ENCODE measurements around the gene POLR1A.

POLR1A gene

GRCh38 chr2:86021396-86022378, 84.0 kb downstream of the POLR1A start:
- no peak overlapping the region for H3K27ac Mint-ChIP-seq
- no peak overlapping the region for H3K4me3 Mint-ChIP-seq
- no peaks in the 10 kb centered on the region for H3K27me3 Mint-ChIP-seq (ENCODE audit: low read depth)

GRCh38 chr2:86020984-86021383, 84.7 kb downstream of the POLR1A start:
- Mint-ChIP-seq H3K27ac (no peak overlapping the region), H3K36me3 (ENCODE audit: low read depth) (peaks cover 18% of the 10 kb centered on the region), H3K9me3 (no peaks in the 10 kb centered on the region), H3K27me3 (ENCODE audit: low read depth) (no peaks in the 10 kb centered on the region), H3K4me3 (no peak overlapping the region), H3K4me1 (ENCODE audit: low read depth) (peaks cover 16% of the 10 kb centered on the region)

More at GRCh38 chr2:86021396-86022378, 84.0 kb downstream of the POLR1A start:
- Mint-ChIP-seq H3K9me3 (no peaks in the 10 kb centered on the region), H3K36me3 (ENCODE audit: low read depth) (peaks cover 25% of the 10 kb centered on the region), H3K4me1 (ENCODE audit: low read depth) (peaks cover 14% of the 10 kb centered on the region)

- Mint-ChIP-seq H3K4me3 (no peak overlapping the region), H3K4me1 (ENCODE audit: low read depth) (peaks cover 22% of the 10 kb centered on the region), H3K36me3 (ENCODE audit: low read depth) (peaks cover 16% of the 10 kb centered on the region), H3K27me3 (ENCODE audit: low read depth) (no peaks in the 10 kb centered on the region), H3K27ac (no peak overlapping the region), H3K9me3 (peaks cover 7% of the 10 kb centered on the region)
These were observed 86.6 kb downstream of the POLR1A start for GRCh38 chr2:86019121-86019520.

GRCh38 chr2:86017901-86018896, 87.5 kb downstream of the POLR1A start:
- peaks cover 16% of the 10 kb centered on the region for H3K9me3 Mint-ChIP-seq
- H3K36me3 Mint-ChIP-seq (ENCODE audit: low read depth) = peaks cover 18% of the 10 kb centered on the region
- no peak overlapping the region for H3K27ac Mint-ChIP-seq
- H3K4me3 Mint-ChIP-seq = no peak overlapping the region
- peaks cover 22% of the 10 kb centered on the region for H3K4me1 Mint-ChIP-seq (ENCODE audit: low read depth)
- H3K27me3 Mint-ChIP-seq (ENCODE audit: low read depth) = no peaks in the 10 kb centered on the region

GRCh38 chr2:86016581-86016980, 89.1 kb downstream of the POLR1A start:
- Mint-ChIP-seq H3K4me3 (peak overlapping the region; percentile 34), H3K4me1 (ENCODE audit: low read depth) (peaks cover 27% of the 10 kb centered on the region), H3K9me3 (peaks cover 23% of the 10 kb centered on the region), H3K27ac (peak overlapping the region; percentile 89), H3K36me3 (ENCODE audit: low read depth) (peaks cover 17% of the 10 kb centered on the region), H3K27me3 (ENCODE audit: low read depth) (no peaks in the 10 kb centered on the region)

GRCh38 chr2:86015699-86016098, 90.0 kb downstream of the POLR1A start:
- no peak overlapping the region for H3K4me3 Mint-ChIP-seq
- H3K27me3 Mint-ChIP-seq (ENCODE audit: low read depth) = no peaks in the 10 kb centered on the region
- peaks cover 17% of the 10 kb centered on the region for H3K36me3 Mint-ChIP-seq (ENCODE audit: low read depth)
- peaks cover 27% of the 10 kb centered on the region for H3K4me1 Mint-ChIP-seq (ENCODE audit: low read depth)
- H3K9me3 Mint-ChIP-seq = peaks cover 23% of the 10 kb centered on the region
- no peak overlapping the region for H3K27ac Mint-ChIP-seq

- Mint-ChIP-seq H3K27ac (no peak overlapping the region), H3K4me3 (no peak overlapping the region), H3K4me1 (ENCODE audit: low read depth) (peaks cover 27% of the 10 kb centered on the region), H3K27me3 (ENCODE audit: low read depth) (no peaks in the 10 kb centered on the region), H3K36me3 (ENCODE audit: low read depth) (peaks cover 17% of the 10 kb centered on the region), H3K9me3 (peaks cover 23% of the 10 kb centered on the region)
These were observed 90.7 kb downstream of the POLR1A start for GRCh38 chr2:86015006-86015405.

GRCh38 chr2:86014493-86014892, 91.2 kb downstream of the POLR1A start:
- Mint-ChIP-seq H3K4me3 (no peak overlapping the region), H3K4me1 (ENCODE audit: low read depth) (peaks cover 27% of the 10 kb centered on the region), H3K27me3 (ENCODE audit: low read depth) (no peaks in the 10 kb centered on the region), H3K36me3 (ENCODE audit: low read depth) (peaks cover 17% of the 10 kb centered on the region), H3K27ac (no peak overlapping the region), H3K9me3 (peaks cover 23% of the 10 kb centered on the region)

GRCh38 chr2:86012007-86012712, 93.5 kb downstream of the POLR1A start:
- Mint-ChIP-seq H3K4me1 (ENCODE audit: low read depth) (peaks cover 25% of the 10 kb centered on the region), H3K27ac (no peak overlapping the region), H3K4me3 (no peak overlapping the region), H3K27me3 (ENCODE audit: low read depth) (peaks cover 8% of the 10 kb centered on the region), H3K9me3 (peaks cover 33% of the 10 kb centered on the region), H3K36me3 (ENCODE audit: low read depth) (peaks cover 19% of the 10 kb centered on the region)

GRCh38 chr2:86011449-86011941, 94.2 kb downstream of the POLR1A start:
- Mint-ChIP-seq H3K4me1 (ENCODE audit: low read depth) (peaks cover 19% of the 10 kb centered on the region), H3K27me3 (ENCODE audit: low read depth) (peaks cover 15% of the 10 kb centered on the region), H3K4me3 (no peak overlapping the region), H3K36me3 (ENCODE audit: low read depth) (peaks cover 21% of the 10 kb centered on the region), H3K27ac (no peak overlapping the region), H3K9me3 (peaks cover 39% of the 10 kb centered on the region)

GRCh38 chr2:86010083-86010482, 95.6 kb downstream of the POLR1A start:
- H3K9me3 Mint-ChIP-seq = peaks cover 50% of the 10 kb centered on the region

GRCh38 chr2:86006524-86006923, 99.2 kb downstream of the POLR1A start:
- Mint-ChIP-seq H3K4me1 (ENCODE audit: low read depth) (peaks cover 9% of the 10 kb centered on the region), H3K4me3 (no peak overlapping the region), H3K27me3 (ENCODE audit: low read depth) (peaks cover 24% of the 10 kb centered on the region), H3K27ac (no peak overlapping the region), H3K9me3 (peaks cover 36% of the 10 kb centered on the region), H3K36me3 (ENCODE audit: low read depth) (peaks cover 15% of the 10 kb centered on the region)

More at GRCh38 chr2:86010083-86010482, 95.6 kb downstream of the POLR1A start:
- H3K4me1 Mint-ChIP-seq (ENCODE audit: low read depth) = peaks cover 14% of the 10 kb centered on the region
- no peak overlapping the region for H3K27ac Mint-ChIP-seq
- H3K27me3 Mint-ChIP-seq (ENCODE audit: low read depth) = peaks cover 20% of the 10 kb centered on the region
- no peak overlapping the region for H3K4me3 Mint-ChIP-seq
- peaks cover 21% of the 10 kb centered on the region for H3K36me3 Mint-ChIP-seq (ENCODE audit: low read depth)

GRCh38 chr2:86003967-86004366, 101.7 kb downstream of the POLR1A start:
- H3K27me3 Mint-ChIP-seq (ENCODE audit: low read depth) = peaks cover 24% of the 10 kb centered on the region
- no peak overlapping the region for H3K4me3 Mint-ChIP-seq
- peaks cover 46% of the 10 kb centered on the region for H3K9me3 Mint-ChIP-seq
- H3K36me3 Mint-ChIP-seq (ENCODE audit: low read depth) = peaks cover 25% of the 10 kb centered on the region
- H3K4me1 Mint-ChIP-seq (ENCODE audit: low read depth) = peaks cover 32% of the 10 kb centered on the region
- no peak overlapping the region for H3K27ac Mint-ChIP-seq

- H3K4me1 Mint-ChIP-seq (ENCODE audit: low read depth) = peaks cover 39% of the 10 kb centered on the region
- H3K4me3 Mint-ChIP-seq = no peak overlapping the region
- H3K9me3 Mint-ChIP-seq = peaks cover 45% of the 10 kb centered on the region
- H3K27ac Mint-ChIP-seq = no peak overlapping the region
- H3K36me3 Mint-ChIP-seq (ENCODE audit: low read depth) = peaks cover 28% of the 10 kb centered on the region
- peaks cover 23% of the 10 kb centered on the region for H3K27me3 Mint-ChIP-seq (ENCODE audit: low read depth)
These were observed 102.6 kb downstream of the POLR1A start for GRCh38 chr2:86003104-86003503.

Measured in T-helper 1 cell treated with Interleukin-12 subunit alpha and Interleukin-12 subunit beta and Interleukin-4 antibody, amounts not matched to agents 30 μg/mL and 1 μg/mL, for 36 hours (primary cell).